ENCODE measurements around the gene ATP10D.

GRCh38 chr4:47598320-47598719, 113.2 kb downstream of the ATP10D start:
- TF ChIP-seq POLR2A (IDR thresholded peaks at IDR 0.05; ENCODE audit: low read length) (no peak), GATA1 (IDR thresholded peaks at IDR 0.05; ENCODE audit: low read depth, low read length) (no peak)

All from erythroblast (primary cell).